ENCODE data around the gene ELF5.

ELF5 gene

GRCh38 chr11:34521265-34521664 lies 7.7 kb upstream of the ELF5 start:
- no peak for DNase-seq

- DNase-seq, result no peak
These were observed 6.1 kb upstream of the ELF5 start for GRCh38 chr11:34519595-34520235.

- DNase-seq, result no peak
These were observed 2.9 kb upstream of the ELF5 start for GRCh38 chr11:34516247-34517040.

- no peak for DNase-seq
These were observed 1.0 kb upstream of the ELF5 start for GRCh38 chr11:34514597-34514996.

GRCh38 chr11:34512840-34513681 lies 533 bp downstream of the ELF5 start:
- DNase-seq, result peak; percentile 28

GRCh38 chr11:34510673-34511072 lies 2.9 kb downstream of the ELF5 start:
- no peak for DNase-seq

- DNase-seq, result no peak
These were observed 3.4 kb downstream of the ELF5 start for GRCh38 chr11:34510218-34510617.

- DNase-seq, result no peak
These were observed 4.2 kb downstream of the ELF5 start for GRCh38 chr11:34509336-34509876.

GRCh38 chr11:34508524-34508923 lies 5.1 kb downstream of the ELF5 start:
- no peak for DNase-seq

GRCh38 chr11:34507610-34508009 lies 6.0 kb downstream of the ELF5 start:
- no peak for DNase-seq

- no peak for DNase-seq
These were observed 6.4 kb downstream of the ELF5 start for GRCh38 chr11:34507156-34507555.

GRCh38 chr11:34505874-34506273 lies 7.7 kb downstream of the ELF5 start:
- DNase-seq, result no peak

GRCh38 chr11:34502949-34503348 lies 10.6 kb downstream of the ELF5 start:
- no peak for DNase-seq

GRCh38 chr11:34501949-34502348 lies 11.6 kb downstream of the ELF5 start:
- DNase-seq, result no peak

- DNase-seq, result no peak
These were observed 12.1 kb downstream of the ELF5 start for GRCh38 chr11:34501500-34501899.

- DNase-seq, result no peak
These were observed 13.7 kb downstream of the ELF5 start for GRCh38 chr11:34499719-34500500.

- no peak for DNase-seq
These were observed 17.7 kb downstream of the ELF5 start for GRCh38 chr11:34495724-34496377.

- no peak for DNase-seq
These were observed 18.3 kb downstream of the ELF5 start for GRCh38 chr11:34495239-34495723.

- DNase-seq, result no peak
These were observed 19.5 kb downstream of the ELF5 start for GRCh38 chr11:34493926-34494595.

GRCh38 chr11:34493468-34493867 lies 20.1 kb downstream of the ELF5 start:
- no peak for DNase-seq

GRCh38 chr11:34492806-34493414 lies 20.7 kb downstream of the ELF5 start:
- DNase-seq, result peak; percentile 31

All from activated CD4-positive, alpha-beta T cell treated with anti-CD3 and anti-CD28 coated beads, Interleukin-2, amount 50 U/mL, for 1 hour (primary cell).